Caco-2 (cell line): ENCODE data around the gene ZNF609. TPM values are rescaled to one million over a fixed set of nuclear protein-coding genes. Genes with fewer than 3 reads are reported as not detected.

ENCODE experiments used
- BruUV-seq: library from RNA; stranded (reverse); fragments of 400-500 nt; replicated peaks from 2 replicates; lab custom pipeline; 2021; lab: Mats Ljungman, UMichigan
- CTCF ChIA-PET: fragments of 300-600 bp; sonication (Branson Sonifier 250); formaldehyde crosslinking; loops from one replicate; lab custom pipeline; 2022; ENCODE audit warnings: antibody characterized with exemption; lab: Charles Lee
- POLR2A ChIA-PET: fragments of 300-600 bp; sonication (Branson Sonifier 250); formaldehyde crosslinking; loops from one replicate; lab custom pipeline; 2022; ENCODE audit warnings: antibody characterized with exemption; lab: Charles Lee
- DNase-seq, 2 experiments: peaks; one replicate each; pipeline versions ENCODE4 v3.0.0 to v3.0.0-alpha.2; 2020 to 2022
- H3K27me3 ChIP-seq: replicated peaks from 2 replicates; pipeline ENCODE4 v1.6.0; 2011; ENCODE audit warnings: low read length; ENCODE audit not compliant: control insufficient read depth, insufficient read depth
- H3K36me3 ChIP-seq: 2 replicates; pipeline ENCODE4 v1.5.1; 2011; ENCODE audit warnings: low read length; ENCODE audit not compliant: control insufficient read depth, insufficient read depth
- H3K4me1 ChIP-seq: fragments of 250-450 bp; sonication (Bioruptor Pico); 2 replicates; pipeline ENCODE4 v1.5.1; 2020; ENCODE audit warnings: mild to moderate bottlenecking
- H3K4me3 ChIP-seq: 2 replicates; pipeline ENCODE4 v1.5.1; 2011; ENCODE audit warnings: low read depth, mild to moderate bottlenecking, control low read depth, low read length
- H3K9me3 ChIP-seq: fragments of 250-450 bp; sonication (Bioruptor Pico); 2 replicates; pipeline ENCODE4 v1.5.1; 2020; ENCODE audit warnings: mild to moderate bottlenecking, moderate library complexity
- H3K27ac Mint-ChIP-seq: one replicate; pipeline ENCODE4 v1.8.0; 2022; ENCODE audit warnings: mixed read lengths; ENCODE audit not compliant: unreplicated experiment
- H3K27me3 Mint-ChIP-seq: one replicate; pipeline ENCODE4 v1.8.0; 2022; ENCODE audit warnings: mixed read lengths; ENCODE audit not compliant: insufficient read depth, unreplicated experiment
- H3K36me3 Mint-ChIP-seq: one replicate; pipeline ENCODE4 v1.8.0; 2022; ENCODE audit warnings: mild to moderate bottlenecking, mixed read lengths; ENCODE audit not compliant: insufficient read depth, unreplicated experiment
- H3K4me1 Mint-ChIP-seq: one replicate; pipeline ENCODE4 v1.8.0; 2022; ENCODE audit warnings: low read depth, mixed read lengths; ENCODE audit not compliant: unreplicated experiment
- H3K4me3 Mint-ChIP-seq: one replicate; pipeline ENCODE4 v1.8.0; 2022; ENCODE audit warnings: mild to moderate bottlenecking, moderate library complexity, mixed read lengths; ENCODE audit not compliant: unreplicated experiment
- H3K9me3 Mint-ChIP-seq: one replicate; pipeline ENCODE4 v1.8.0; 2022; ENCODE audit warnings: mixed read lengths; ENCODE audit not compliant: unreplicated experiment
- CTCF ChIP-seq, 2 experiments: fragments of 200-600 bp in 1 of 2; IDR thresholded peaks; 1 replicate in 1 of 2; 2 replicates in 1 of 2; pipeline versions ENCODE4 v1.5.1 to v1.8.0; 2011 to 2022; ENCODE audit warnings: antibody characterized with exemption in 1 of 2, control low read depth in 1 of 2, inconsistent platforms in 1 of 2, low read depth in 1 of 2, low read length in 1 of 2, mild to moderate bottlenecking in 1 of 2, moderate library complexity in 1 of 2; ENCODE audit not compliant: insufficient read depth in 1 of 2, severe bottlenecking in 1 of 2, unreplicated experiment in 1 of 2
- intact Hi-C: fragments of 100-400 bp; cut with micrococcal nuclease; formaldehyde crosslinking; loops from one replicate; pipeline ENCODE4 v1.10.0; 2022; ENCODE audit not compliant: unreplicated experiment
- total RNA-seq: library from RNA; stranded (reverse); gene quantifications from 2 replicates; pipeline ENCODE4 v1.2.3, GENCODE V29; 2022

ZNF609 gene
- total RNA-seq, 1 experiment from 2014 or later = 30.1 TPM

GRCh38 chr15:64560501-64560900 lies 100.1 kb downstream of the ZNF609 start:
- no peak for DNase-seq
- H3K9me3 Mint-ChIP-seq = no peaks in the 10 kb centered on the region
- Histone ChIP-seq H3K4me1 (peaks cover 22% of the 10 kb centered on the region), H3K36me3 (no peaks in the 10 kb centered on the region), H3K27me3 (no peaks in the 10 kb centered on the region), H3K9me3 (no peaks in the 10 kb centered on the region), H3K4me3 (no peak overlapping the region)
- CTCF ChIA-PET = no interaction called here
- H3K36me3 Mint-ChIP-seq = peaks cover 7% of the 10 kb centered on the region
- no peak overlapping the region for H3K27ac Mint-ChIP-seq
- H3K4me1 Mint-ChIP-seq = peaks cover 22% of the 10 kb centered on the region
- no peaks in the 10 kb centered on the region for H3K27me3 Mint-ChIP-seq
- no peak for TF ChIP-seq CTCF (IDR thresholded peaks at IDR 0.05; ENCODE audit: insufficient read depth in 1 of 2, low read depth in 1 of 2, low read length in 1 of 2, severe bottlenecking in 1 of 2, unreplicated experiment in 1 of 2)
- intact Hi-C loops = no loop called here
- no TSS peak for BruUV-seq
- no peak overlapping the region for H3K4me3 Mint-ChIP-seq
- POLR2A ChIA-PET = no interaction called here

GRCh38 chr15:64560998-64561397 lies 100.6 kb downstream of the ZNF609 start:
- no peaks in the 10 kb centered on the region for H3K9me3 Mint-ChIP-seq
- Histone ChIP-seq H3K4me3 (no peak overlapping the region), H3K9me3 (no peaks in the 10 kb centered on the region), H3K36me3 (no peaks in the 10 kb centered on the region), H3K27me3 (no peaks in the 10 kb centered on the region), H3K4me1 (peaks cover 24% of the 10 kb centered on the region)
- CTCF ChIA-PET = no interaction called here
- no peak for DNase-seq
- TF ChIP-seq CTCF (IDR thresholded peaks at IDR 0.05; ENCODE audit: insufficient read depth in 1 of 2, low read depth in 1 of 2, low read length in 1 of 2, severe bottlenecking in 1 of 2, unreplicated experiment in 1 of 2) = no peak
- H3K27ac Mint-ChIP-seq = no peak overlapping the region
- H3K36me3 Mint-ChIP-seq = peaks cover 7% of the 10 kb centered on the region
- BruUV-seq = no TSS peak
- H3K27me3 Mint-ChIP-seq = no peaks in the 10 kb centered on the region
- H3K4me1 Mint-ChIP-seq = peaks cover 23% of the 10 kb centered on the region
- intact Hi-C loops = no loop called here
- no peak overlapping the region for H3K4me3 Mint-ChIP-seq
- POLR2A ChIA-PET = no interaction called here

GRCh38 chr15:64562003-64562640 lies 101.7 kb downstream of the ZNF609 start:
- POLR2A ChIA-PET = no interaction called here
- Mint-ChIP-seq H3K4me3 (no peak overlapping the region), H3K27me3 (no peaks in the 10 kb centered on the region), H3K27ac (no peak overlapping the region), H3K4me1 (peaks cover 31% of the 10 kb centered on the region), H3K9me3 (no peaks in the 10 kb centered on the region), H3K36me3 (peaks cover 7% of the 10 kb centered on the region)
- TF ChIP-seq CTCF (IDR thresholded peaks at IDR 0.05; ENCODE audit: insufficient read depth in 1 of 2, low read depth in 1 of 2, low read length in 1 of 2, severe bottlenecking in 1 of 2, unreplicated experiment in 1 of 2) = no peak
- intact Hi-C loops = no loop called here
- no TSS peak for BruUV-seq
- Histone ChIP-seq H3K4me3 (no peak overlapping the region), H3K27me3 (no peaks in the 10 kb centered on the region), H3K4me1 (peaks cover 35% of the 10 kb centered on the region), H3K36me3 (no peaks in the 10 kb centered on the region), H3K9me3 (no peaks in the 10 kb centered on the region)
- no peak for DNase-seq
- CTCF ChIA-PET = no interaction called here
